Activated CD8-positive, alpha-beta T cell treated with anti-CD3 and anti-CD28 coated beads for 36 hours (primary cell): ENCODE results near the gene LYRM4. TPM values are rescaled to one million over a fixed set of nuclear protein-coding genes. Genes with fewer than 3 reads are reported as not detected.

Source experiments
- ATAC-seq: fragments of 200-7000 bp; cut with Tn5 transposase; one replicate; pipeline ENCODE4 v1.10.0; 2021; ENCODE audit warnings: mild to moderate bottlenecking, moderate library complexity
- CTCF ChIA-PET: fragments of 350-600 bp; sonication (Branson Sonifier 250); formaldehyde crosslinking; loops from one replicate; lab custom pipeline; 2021; ENCODE audit warnings: antibody characterized with exemption; lab: Charles Lee
- POLR2A ChIA-PET: fragments of 350-600 bp; sonication (Branson Sonifier 250); formaldehyde crosslinking; loops from one replicate; lab custom pipeline; 2021; ENCODE audit warnings: antibody characterized with exemption; lab: Charles Lee
- DNase-seq: peaks from one replicate; pipeline ENCODE4 v3.0.0-alpha.2; 2020
- H3K27ac Mint-ChIP-seq: one replicate; pipeline ENCODE4 v1.8.0; 2021; ENCODE audit warnings: mild to moderate bottlenecking, mixed read lengths
- H3K27me3 Mint-ChIP-seq: one replicate; pipeline ENCODE4 v1.8.0; 2021; ENCODE audit warnings: mixed read lengths
- H3K36me3 Mint-ChIP-seq: one replicate; pipeline ENCODE4 v1.8.0; 2021; ENCODE audit warnings: low read depth, mixed read lengths
- H3K4me1 Mint-ChIP-seq: one replicate; pipeline ENCODE4 v1.8.0; 2021; ENCODE audit warnings: low read depth, mixed read lengths
- H3K4me3 Mint-ChIP-seq: one replicate; pipeline ENCODE4 v1.8.0; 2021; ENCODE audit warnings: mild to moderate bottlenecking, moderate library complexity, mixed read lengths
- H3K9me3 Mint-ChIP-seq: one replicate; pipeline ENCODE4 v1.8.0; 2021; ENCODE audit warnings: mixed read lengths
- intact Hi-C: fragments of 100-400 bp; cut with micrococcal nuclease; formaldehyde crosslinking; loops from one replicate; pipeline ENCODE4 v1.10.0; 2022
- total RNA-seq, 2 experiments: library from RNA; stranded (reverse); gene quantifications; one replicate each; pipeline ENCODE4 v1.2.3, GENCODE V29; 2021
- TF ChIP-seq, protein P1 (sequence below): fragments of 200-600 bp; IDR thresholded peaks from one replicate; pipeline ENCODE4 v1.8.0; 2022; ENCODE audit warnings: antibody characterized with exemption, mild to moderate bottlenecking

Gene LYRM4
- total RNA-seq, 2 experiments from 2014 or later = 43.5 to 50.6 TPM

DNA sequence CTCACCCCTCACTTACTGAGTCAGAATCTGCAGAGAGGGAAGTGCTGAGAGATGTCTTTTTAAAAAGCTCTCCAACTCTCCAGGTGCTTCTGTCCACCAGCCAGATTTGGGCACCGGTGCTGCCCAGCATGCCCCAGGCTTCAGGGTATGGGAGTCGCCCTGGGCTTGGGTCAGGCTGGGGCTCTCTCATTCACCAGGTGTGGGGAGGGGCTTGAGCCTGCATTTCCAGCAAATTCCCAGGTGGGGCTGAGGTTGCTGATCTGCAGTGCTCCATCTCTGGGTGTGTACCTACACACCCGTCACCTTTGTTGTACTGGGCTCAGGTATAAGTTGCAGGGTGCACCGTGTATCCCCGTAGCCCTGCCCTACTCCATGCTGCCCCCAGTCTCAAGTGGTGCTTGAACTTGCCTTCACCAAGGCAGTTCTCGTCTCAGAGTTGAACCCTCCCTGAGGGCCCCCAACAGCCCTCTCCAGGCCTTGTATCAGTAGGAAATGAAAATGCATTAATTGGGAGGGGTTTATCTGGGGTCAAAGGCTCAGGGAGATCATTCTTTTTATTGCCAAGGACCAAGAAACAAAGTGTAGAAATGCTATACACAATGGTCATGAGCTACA, 152.1 kb downstream of the LYRM4 start:
- ATAC-seq = no peak
- H3K27ac Mint-ChIP-seq = no peak overlapping the region
- no peaks in the 10 kb centered on the region for H3K9me3 Mint-ChIP-seq
- no peak overlapping the region for H3K4me3 Mint-ChIP-seq
- POLR2A ChIA-PET = no interaction called here
- intact Hi-C loops = no loop called here
- CTCF ChIA-PET = no interaction called here
- TF ChIP-seq, protein P1, sequence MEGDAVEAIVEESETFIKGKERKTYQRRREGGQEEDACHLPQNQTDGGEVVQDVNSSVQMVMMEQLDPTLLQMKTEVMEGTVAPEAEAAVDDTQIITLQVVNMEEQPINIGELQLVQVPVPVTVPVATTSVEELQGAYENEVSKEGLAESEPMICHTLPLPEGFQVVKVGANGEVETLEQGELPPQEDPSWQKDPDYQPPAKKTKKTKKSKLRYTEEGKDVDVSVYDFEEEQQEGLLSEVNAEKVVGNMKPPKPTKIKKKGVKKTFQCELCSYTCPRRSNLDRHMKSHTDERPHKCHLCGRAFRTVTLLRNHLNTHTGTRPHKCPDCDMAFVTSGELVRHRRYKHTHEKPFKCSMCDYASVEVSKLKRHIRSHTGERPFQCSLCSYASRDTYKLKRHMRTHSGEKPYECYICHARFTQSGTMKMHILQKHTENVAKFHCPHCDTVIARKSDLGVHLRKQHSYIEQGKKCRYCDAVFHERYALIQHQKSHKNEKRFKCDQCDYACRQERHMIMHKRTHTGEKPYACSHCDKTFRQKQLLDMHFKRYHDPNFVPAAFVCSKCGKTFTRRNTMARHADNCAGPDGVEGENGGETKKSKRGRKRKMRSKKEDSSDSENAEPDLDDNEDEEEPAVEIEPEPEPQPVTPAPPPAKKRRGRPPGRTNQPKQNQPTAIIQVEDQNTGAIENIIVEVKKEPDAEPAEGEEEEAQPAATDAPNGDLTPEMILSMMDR = no peak
- no peak for DNase-seq
- no peaks in the 10 kb centered on the region for H3K4me1 Mint-ChIP-seq
- peaks cover 8% of the 10 kb centered on the region for H3K36me3 Mint-ChIP-seq
- H3K27me3 Mint-ChIP-seq = no peaks in the 10 kb centered on the region

DNA sequence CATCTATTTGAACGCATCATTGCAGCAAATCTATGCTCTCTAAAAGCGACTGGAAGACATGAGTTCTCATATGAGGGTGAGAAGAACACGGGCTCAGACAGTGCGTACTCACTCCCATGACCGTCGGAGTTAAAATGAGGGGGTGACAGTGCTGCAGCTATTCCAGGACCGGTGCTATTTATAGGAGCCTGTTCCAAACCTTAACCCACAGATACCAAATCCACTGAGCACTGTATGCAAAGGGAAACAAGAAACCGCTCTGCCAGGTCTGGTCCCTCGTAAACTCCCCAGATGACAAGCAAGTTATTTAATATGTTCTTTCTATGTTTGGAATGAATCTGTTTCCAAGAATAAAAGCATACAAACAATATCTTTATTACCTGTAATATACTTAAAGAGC, 152.7 kb downstream of the LYRM4 start:
- intact Hi-C loops = no loop called here
- no peak for DNase-seq
- H3K36me3 Mint-ChIP-seq = peaks cover 8% of the 10 kb centered on the region
- CTCF ChIA-PET = no interaction called here
- POLR2A ChIA-PET = no interaction called here
- H3K9me3 Mint-ChIP-seq = no peaks in the 10 kb centered on the region
- no peaks in the 10 kb centered on the region for H3K4me1 Mint-ChIP-seq
- TF ChIP-seq, protein P1 = no peak
- no peaks in the 10 kb centered on the region for H3K27me3 Mint-ChIP-seq
- no peak overlapping the region for H3K4me3 Mint-ChIP-seq
- H3K27ac Mint-ChIP-seq = no peak overlapping the region
- ATAC-seq = no peak

DNA sequence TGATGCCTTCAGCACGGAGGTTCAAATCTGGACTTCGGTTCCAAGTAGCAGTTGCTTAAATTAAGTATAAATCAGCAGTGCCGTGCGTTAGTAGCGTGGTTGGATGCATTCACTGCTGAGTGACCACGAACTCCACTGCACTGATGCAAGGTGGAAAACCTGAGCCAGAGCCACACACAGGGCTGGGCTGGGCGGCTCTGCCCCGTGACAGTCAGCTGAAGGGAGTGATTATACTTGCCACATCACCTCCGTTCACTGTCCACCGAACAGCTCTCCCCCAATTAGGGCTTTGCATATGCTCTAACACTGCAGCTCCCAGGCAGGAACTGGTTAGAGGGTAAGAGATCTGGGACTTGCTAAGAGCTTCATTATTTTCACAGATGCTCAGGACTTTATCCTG, 153.4 kb downstream of the LYRM4 start:
- Mint-ChIP-seq H3K4me3 (no peak overlapping the region), H3K27ac (no peak overlapping the region), H3K4me1 (no peaks in the 10 kb centered on the region), H3K36me3 (peaks cover 8% of the 10 kb centered on the region), H3K27me3 (no peaks in the 10 kb centered on the region), H3K9me3 (no peaks in the 10 kb centered on the region)
- TF ChIP-seq, protein P1 = no peak
- ATAC-seq (no peak), DNase-seq (no peak)
- POLR2A ChIA-PET = no interaction called here
- intact Hi-C loops = no loop called here
- CTCF ChIA-PET = no interaction called here

DNA sequence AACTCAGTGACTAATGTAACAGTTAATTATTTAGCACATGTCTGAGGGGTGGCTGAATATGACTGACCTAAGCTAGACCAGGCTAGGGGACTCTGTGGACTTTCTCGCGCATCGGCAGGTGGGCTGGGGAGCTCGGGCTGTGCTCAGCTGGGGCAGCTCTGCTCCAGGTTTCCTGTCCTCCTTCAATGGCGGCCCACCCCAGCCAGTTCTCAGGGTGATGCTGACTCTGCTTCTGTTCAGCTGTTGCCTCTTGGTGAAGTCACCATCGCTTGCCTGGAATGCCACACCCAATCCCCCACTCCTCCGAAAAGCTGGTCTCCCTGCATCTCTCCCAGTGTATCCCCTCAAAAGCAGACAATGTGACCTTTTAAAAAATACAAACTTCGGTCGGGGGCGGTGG, 155.6 kb downstream of the LYRM4 start:
- POLR2A ChIA-PET = no interaction called here
- no peak overlapping the region for H3K4me3 Mint-ChIP-seq
- CTCF ChIA-PET = no interaction called here
- no peak overlapping the region for H3K27ac Mint-ChIP-seq
- H3K36me3 Mint-ChIP-seq = peaks cover 8% of the 10 kb centered on the region
- DNase-seq = no peak
- no peaks in the 10 kb centered on the region for H3K4me1 Mint-ChIP-seq
- H3K9me3 Mint-ChIP-seq = no peaks in the 10 kb centered on the region
- intact Hi-C loops = no loop called here
- TF ChIP-seq, protein P1 = no peak
- no peak for ATAC-seq
- no peaks in the 10 kb centered on the region for H3K27me3 Mint-ChIP-seq

DNA sequence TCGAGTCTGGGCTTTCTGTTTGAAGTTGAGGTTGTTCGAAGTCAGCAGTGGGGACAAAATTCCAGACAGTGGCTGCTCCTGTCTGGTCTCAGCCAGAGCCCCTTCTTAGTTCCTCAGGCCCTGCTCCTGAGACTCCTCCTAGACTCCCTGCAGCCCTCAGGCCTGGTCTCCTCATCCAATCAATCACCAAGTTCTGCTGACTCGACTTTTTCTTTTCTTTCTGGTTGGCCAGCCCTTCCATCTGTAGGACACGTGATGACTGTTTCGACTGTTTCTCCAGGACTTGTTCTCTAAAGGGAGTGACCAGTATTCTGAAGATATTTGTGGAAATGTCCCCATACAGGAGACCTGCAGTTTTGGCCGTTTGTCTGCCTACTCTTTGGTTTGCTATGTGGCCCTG, 156.1 kb downstream of the LYRM4 start:
- CTCF ChIA-PET = no interaction called here
- intact Hi-C loops = no loop called here
- H3K36me3 Mint-ChIP-seq = peaks cover 8% of the 10 kb centered on the region
- ATAC-seq (no peak), DNase-seq (no peak)
- TF ChIP-seq, protein P1 = no peak
- H3K9me3 Mint-ChIP-seq = no peaks in the 10 kb centered on the region
- POLR2A ChIA-PET = no interaction called here
- H3K27me3 Mint-ChIP-seq = no peaks in the 10 kb centered on the region
- no peaks in the 10 kb centered on the region for H3K4me1 Mint-ChIP-seq
- no peak overlapping the region for H3K4me3 Mint-ChIP-seq
- H3K27ac Mint-ChIP-seq = no peak overlapping the region
